Stimulated activated CD4-positive, alpha-beta T cell treated with anti-CD3 and anti-CD28 coated beads, Interleukin-1b, Interleukin-23, amount 100 ng/mL, for 4 hours (primary cell): ENCODE results near the gene TMEM121B.

Experiments
- DNase-seq, 2 donors: peaks; one replicate each; pipeline ENCODE4 v3.0.0-alpha.2; 2020; ENCODE audit warnings: low read depth in 2 of 2

TMEM121B gene

DNA sequence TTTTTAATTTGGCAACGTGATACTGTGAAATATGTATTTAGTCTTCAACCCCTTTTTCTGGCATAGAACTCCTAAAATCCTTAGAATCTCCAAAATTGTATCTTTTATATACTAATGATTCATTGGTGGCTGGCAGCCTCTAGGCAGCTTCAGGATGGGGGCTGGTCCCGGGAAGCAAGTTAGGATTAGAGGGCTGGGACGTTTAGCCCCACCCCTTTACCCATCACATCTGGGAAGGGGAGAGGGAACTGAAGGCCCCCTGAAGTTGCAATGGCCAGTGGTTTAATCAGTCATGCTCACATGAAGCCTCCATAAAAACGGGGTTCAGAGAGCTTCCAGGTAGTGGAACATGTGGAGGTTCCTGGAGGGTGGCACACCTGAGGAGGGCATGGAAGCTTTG is 29.3 kb downstream of the TMEM121B start:
- no peak for DNase-seq

DNA sequence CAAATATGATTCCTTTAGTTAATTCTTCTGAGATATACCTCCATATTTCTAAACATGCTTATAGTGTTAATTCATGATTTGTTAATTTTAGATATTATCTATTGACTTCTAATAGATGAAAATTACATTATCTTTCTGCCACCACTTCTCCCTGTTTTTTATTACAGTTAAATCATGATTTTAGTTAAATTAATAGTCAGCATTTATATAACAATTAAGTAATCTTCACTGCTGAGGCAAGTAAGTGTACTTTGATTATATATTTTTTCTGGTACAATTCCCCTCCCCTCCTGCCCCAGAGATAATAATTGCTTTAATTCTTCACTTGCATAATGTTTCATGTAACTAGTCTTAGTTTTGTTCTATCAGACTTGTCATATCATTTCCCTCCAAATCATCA is 30.6 kb downstream of the TMEM121B start:
- DNase-seq: no peak

DNA sequence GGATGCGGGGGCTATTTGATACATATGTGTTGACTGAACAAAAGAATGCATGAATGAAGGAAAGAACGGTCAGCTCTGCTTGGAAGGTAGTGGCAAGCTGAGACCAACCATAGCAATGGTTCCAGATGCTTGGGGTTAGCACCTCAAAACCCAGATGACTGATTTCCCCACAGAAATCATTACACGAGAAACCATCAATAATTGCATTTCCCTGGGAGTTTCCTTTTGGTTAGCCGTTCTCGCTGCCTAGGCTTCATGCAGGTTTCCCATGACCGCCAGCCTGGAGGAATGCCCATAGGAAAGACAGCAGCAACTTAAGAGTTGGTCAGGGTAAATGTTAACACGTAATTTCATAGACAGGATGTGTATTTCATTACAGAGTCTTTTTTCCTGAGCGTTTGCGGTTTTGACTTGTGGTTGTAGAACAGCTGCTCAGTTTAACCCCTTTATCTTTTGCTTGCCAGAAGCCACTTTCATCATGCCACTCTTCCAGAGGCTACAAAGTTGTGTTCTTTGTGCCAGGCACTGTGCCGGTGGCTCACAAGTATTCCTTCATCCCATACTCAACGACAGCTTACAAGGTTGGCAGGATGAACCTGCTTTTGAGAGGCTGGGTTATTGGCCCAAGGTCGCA is 33.5 kb downstream of the TMEM121B start:
- no peak for DNase-seq

DNA sequence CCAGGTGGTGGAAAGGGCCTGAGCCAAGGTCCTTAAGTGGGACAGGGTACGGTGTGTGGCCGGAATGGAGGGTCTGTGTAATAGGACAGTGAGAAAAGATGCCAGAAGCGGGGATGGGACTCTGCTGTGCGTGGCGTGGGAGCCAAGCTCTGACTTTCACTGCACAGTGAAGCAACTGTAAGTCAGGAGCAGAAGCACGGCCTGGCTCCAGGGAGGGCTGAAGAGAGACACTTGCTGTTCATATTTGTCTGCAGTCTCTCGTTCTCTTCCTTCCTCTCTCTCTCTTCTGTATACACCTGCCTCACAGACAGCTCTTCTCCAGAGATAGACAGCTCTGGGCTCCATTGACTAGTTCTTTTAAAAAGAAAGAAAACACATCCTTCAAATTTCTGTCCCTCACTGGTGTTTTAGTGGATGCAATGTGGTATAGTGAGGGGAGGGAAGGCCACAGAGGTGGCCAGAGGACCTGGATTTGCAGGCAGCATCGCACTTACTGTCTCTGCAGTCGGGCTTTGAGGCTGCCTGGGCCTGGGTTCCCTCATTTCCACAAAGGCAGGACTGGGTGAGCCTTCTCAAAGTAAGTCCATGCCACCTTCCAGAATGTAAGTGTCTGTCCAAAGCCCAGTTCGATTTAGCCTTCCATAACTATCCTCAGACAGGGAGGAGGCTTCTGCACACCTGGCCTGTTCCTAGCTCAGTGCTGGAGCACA is 34.2 kb downstream of the TMEM121B start:
- no peak for DNase-seq

DNA sequence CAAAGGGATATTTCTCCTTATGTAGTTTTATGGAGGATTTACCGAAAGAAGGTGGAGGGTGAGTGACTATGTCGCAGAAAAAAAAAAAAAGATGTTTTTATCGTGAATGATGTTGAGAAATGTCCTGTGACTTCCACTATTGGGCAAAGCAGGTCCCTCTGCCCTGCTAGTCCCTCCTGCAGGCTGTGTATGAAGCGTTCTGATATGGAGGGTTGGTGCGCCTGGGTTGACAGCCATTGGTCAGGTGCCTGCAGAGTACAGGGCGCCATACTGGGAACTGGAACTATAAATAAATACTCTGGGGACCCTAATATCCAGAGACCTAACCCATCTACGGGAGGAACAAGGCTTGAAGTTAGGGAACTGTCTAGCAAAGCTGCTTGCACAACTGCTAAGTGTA is 34.9 kb downstream of the TMEM121B start:
- no peak for DNase-seq

DNA sequence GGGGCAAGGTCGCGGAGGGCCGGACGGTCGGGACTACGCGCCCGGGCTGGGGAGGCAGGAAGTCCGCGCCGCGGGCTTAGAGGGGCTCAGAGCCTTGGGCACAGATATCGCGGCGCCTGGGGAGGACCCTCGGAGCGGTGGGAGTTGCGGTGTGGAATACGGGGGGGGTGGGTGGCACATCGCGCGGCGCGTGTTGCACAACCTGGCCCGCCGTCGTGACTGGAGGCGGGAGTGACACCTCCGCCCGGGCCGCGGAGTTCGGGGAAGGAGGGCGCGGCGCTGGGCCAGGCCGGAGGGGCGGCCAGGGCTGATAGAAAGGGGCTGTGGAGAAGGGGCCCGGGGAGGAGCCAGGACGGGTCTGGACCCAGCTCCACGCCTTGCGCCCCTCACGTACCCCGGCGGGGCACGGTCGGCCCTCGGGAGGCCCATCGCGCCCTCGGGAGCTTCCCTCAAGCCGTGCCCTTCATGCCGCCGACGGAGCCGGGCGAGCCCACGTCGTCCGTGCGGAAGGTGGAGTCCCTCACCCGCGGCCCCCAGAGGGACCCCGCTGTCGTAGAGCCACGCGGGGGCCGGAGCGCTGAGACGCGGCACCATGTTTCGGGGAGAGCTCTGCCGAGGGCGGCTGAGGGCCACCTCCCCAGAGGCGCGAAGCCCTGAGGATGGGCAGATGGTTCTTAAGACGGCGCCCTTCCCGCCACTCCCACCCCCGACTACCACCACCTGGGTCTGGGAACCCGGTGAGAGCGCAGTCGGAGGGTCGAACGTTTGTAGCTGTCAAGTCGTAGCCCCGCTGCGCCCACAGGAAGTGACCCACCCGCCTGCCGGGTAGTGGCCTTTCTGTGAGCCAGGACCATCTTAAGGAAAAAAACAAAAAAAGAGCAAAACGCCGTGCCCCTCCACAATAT is 35.6 kb downstream of the TMEM121B start:
- DNase-seq: peak; percentile 34 to 36

DNA sequence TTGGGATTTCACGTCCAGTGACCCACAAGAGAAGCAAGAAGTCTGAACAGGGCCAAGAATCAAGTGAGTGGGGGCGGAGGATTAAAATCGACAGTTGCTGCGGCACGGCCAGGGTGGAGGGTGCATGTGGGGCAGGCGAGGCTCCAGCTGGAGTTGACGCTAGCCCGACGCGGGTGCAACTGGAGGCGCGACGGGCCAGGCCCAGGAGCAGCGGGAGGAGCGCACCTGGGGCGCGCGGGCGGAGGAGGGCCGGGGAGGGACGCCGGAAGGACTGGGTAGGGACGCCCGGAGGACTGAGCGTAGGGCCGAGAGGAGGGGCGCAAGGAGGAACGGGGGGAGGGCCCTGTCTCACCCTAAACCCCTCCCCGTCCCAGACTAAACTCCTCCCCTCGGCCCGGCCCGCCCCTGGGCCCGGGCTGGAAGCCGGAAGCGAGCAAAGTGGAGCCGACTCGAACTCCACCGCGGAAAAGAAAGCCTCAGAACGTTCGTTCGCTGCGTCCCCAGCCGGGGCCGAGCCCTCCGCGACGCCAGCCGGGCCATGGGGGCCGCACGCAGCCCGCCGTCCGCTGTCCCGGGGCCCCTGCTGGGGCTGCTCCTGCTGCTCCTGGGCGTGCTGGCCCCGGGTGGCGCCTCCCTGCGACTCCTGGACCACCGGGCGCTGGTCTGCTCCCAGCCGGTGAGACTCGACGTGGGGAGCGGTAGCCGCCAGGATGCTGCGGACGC is 36.4 kb downstream of the TMEM121B start, which contains the start of gene IL17RA:
TSS of gene IL17RA (plus strand) at position 447 of the 723 bp plus-strand sequence. CDS start at position 539, 92 bp downstream.
- DNase-seq: peak; percentile 90 to 95

DNA sequence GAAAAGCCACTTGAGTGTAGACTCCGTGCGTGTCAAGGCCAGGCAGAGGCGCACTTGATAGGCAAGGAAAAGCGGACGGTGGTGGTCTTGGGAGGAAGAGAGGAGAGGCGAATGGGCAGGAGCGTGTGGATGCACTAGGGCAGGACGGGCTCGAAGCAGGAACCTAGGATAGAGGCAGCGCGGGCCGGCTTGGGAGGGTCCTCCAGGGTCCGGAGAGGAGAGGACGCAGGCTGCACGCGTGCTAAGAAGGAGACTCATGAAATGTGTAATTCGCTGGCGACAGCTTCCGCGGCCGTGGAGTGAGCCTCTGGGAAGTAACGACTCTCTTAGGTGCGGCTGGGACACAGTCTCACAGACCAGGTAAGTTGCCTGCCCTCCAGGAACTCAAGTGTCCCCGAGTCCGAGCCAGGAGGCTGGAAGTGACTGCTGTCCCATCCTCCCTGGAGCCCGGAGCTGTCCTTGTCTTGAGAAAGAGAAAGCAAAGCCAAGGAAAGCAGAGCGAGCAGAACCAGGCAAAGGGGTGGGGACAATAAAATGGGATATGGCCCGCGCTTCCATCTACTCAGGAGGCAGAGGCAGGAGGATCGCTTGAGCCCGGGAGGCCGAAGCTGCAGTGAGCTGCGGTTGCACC is 37.2 kb downstream of the TMEM121B start:
- DNase-seq: no peak

DNA sequence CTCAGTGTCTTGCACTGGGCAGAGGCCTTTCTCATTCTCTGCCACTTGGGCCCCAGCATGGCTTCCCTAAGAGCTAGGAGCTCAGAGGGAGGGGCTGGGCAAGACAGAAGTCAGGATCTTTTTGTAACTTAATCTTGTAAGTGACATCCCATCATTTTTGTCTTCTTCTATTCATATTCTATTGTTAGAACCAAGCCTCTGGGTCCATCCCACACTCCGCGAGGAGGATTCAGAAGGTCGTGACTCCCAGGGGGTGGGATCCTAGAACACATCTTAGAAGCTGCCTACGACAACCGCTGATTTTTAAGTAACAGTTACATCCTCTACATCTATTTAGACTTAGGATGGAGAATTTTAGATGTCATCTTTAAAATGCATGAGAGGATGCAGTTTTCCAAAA is 37.9 kb downstream of the TMEM121B start:
- DNase-seq: no peak

DNA sequence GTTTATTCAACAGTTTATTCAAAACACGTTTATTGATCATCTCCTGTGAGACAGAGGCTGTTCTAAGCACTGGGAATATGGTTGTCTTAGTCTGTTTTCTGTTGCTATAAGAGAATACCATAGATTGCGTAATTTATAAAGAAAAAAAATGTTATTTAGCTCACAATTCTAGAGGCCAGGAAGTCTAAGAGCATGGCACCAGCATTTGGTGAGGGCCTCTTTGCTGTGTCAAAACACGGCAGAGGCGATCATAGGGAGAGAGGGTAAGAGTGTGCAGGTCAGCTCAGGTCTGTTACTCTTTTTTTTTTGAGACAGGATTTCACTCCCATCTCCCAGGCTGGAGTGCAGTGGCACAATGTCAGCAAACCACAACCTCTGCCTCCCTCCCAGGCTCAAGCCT is 41.6 kb downstream of the TMEM121B start:
- no peak for DNase-seq

DNA sequence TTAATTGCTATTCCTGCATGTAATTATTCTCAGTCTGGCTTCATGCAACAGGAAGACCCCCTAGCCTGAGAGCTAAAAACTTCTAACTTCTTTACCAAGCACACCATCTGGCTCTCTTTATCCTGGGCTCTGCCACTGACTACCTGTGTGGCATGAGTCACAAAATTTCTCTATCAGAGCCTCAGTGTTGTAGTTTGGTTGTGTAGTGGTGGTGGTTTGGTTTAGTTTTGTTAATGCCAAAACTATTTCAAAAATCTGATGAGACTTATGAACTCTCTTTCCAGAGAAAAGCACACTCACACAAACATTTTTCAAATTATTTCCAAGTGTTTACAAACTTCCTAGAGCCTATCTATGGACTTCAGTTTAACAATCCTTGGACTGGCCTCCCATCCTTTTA is 43.9 kb downstream of the TMEM121B start:
- no peak for DNase-seq

DNA sequence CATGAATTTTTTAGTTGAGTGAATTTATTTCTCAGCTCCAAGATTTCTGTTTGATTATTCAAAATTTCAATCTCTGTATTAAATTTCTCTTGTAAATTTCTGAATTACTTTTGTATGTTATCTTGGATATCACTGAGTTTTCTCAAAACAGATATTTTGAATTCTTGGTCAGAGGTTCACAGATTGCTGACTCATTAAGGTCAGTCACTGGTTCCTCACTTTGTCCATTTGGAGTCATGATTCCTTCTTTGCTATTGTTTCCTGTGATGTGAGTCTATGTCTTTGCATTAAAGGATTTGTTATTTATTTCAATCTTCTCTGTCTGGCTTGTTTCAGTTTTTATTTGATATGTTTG is 46.5 kb downstream of the TMEM121B start:
- DNase-seq: no peak

DNA sequence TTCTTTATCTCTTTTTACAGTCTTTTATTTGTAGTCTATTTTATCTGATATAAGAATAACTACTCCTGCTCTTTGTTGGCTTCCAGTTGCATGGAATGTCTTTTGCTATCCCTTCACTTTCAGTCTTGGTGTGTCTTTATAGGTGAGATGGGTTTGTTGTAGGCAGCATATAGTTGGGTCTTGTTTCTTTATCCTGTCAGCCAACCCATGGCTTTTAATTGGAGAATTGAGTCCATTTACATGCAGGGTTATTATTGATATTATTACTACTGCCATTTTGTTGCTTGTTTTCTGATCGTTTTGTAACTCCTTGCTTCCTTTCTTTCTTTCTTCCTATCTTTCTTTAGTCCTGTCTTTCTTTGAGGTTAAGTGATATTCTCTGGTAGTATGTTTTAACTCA is 48.3 kb downstream of the TMEM121B start:
- no peak for DNase-seq
